ENCODE results near the gene TK1. TPM values are rescaled to one million over a fixed set of nuclear protein-coding genes. Genes with fewer than 3 reads are reported as not detected.

TK1 gene
- total and polyA plus RNA-seq, 2 donors from 2014 or later, result 9.3 to 12.7 TPM

DNA sequence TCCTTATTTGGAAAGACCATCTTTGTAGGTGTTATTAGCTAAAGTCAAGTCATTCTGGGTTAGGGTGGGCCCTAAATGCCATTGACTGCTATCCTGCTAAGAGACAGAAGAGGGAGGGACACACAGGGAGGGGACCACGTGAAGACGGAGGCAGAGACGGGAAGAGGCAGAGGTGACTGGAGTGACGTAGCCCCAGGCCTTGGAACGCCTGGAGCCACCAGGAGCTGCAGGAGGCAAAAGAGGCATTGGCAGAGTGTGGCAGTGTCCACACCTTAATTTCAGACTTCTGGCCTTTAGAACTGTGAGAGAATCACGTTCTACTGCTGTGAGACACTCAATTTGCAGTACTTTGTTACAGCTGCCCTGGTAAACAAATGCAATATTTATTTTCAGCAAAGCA is 13.6 kb upstream of the TK1 start:
- H3K4me1 ChIP-seq (ENCODE audit: control insufficient read depth in 2 of 3, insufficient read depth in 2 of 3, low read depth in 1 of 3, low read length in 3 of 3), result no peaks in the 10 kb centered on the region
- no peaks in the 10 kb centered on the region for H3K27me3 ChIP-seq (ENCODE audit: control insufficient read depth, insufficient read depth, low read length)
- no peak for TF ChIP-seq CTCF (IDR thresholded peaks at IDR 0.05; ENCODE audit: borderline replicate concordance, extremely low read depth, insufficient read depth)
- H3K9me3 ChIP-seq (ENCODE audit: control insufficient read depth in 2 of 3, insufficient read depth in 1 of 3, low read length in 3 of 3), result no peaks in the 10 kb centered on the region
- FAIRE-seq (no peak), DNase-seq (no peak)
- H3K27ac ChIP-seq (ENCODE audit: low read depth in 2 of 2, low read length in 2 of 2), result no peak overlapping the region
- peaks cover 0 to 30% (median 16%) of the 10 kb centered on the region in 3 donors for H3K36me3 ChIP-seq (ENCODE audit: control insufficient read depth in 2 of 3, insufficient read depth in 3 of 3, low read length in 3 of 3)
- no peak overlapping the region for H3K9ac ChIP-seq (ENCODE audit: low read length in 3 of 3)
- no peak overlapping the region for H3K4me3 ChIP-seq (ENCODE audit: low read length in 3 of 3)
- intact Hi-C loops (cut with DNase I), result no loop called here

- Histone ChIP-seq H3K9ac (ENCODE audit: low read length in 3 of 3) (no peak overlapping the region), H3K4me1 (ENCODE audit: control insufficient read depth in 2 of 3, insufficient read depth in 2 of 3, low read depth in 1 of 3, low read length in 3 of 3) (peaks cover 0 to 7% (median 0%) of the 10 kb centered on the region in 3 donors), H3K36me3 (ENCODE audit: control insufficient read depth in 2 of 3, insufficient read depth in 3 of 3, low read length in 3 of 3) (peaks cover 0 to 19% (median 7%) of the 10 kb centered on the region in 3 donors), H3K4me3 (ENCODE audit: low read length in 3 of 3) (no peak overlapping the region), H3K9me3 (ENCODE audit: control insufficient read depth in 2 of 3, insufficient read depth in 1 of 3, low read length in 3 of 3) (no peaks in the 10 kb centered on the region), H3K27ac (ENCODE audit: low read depth in 2 of 2, low read length in 2 of 2) (no peak overlapping the region), H3K27me3 (ENCODE audit: control insufficient read depth, insufficient read depth, low read length) (no peaks in the 10 kb centered on the region)
- intact Hi-C loops (cut with DNase I), result no loop called here
- FAIRE-seq (no peak), DNase-seq (no peak)
- TF ChIP-seq CTCF (IDR thresholded peaks at IDR 0.05; ENCODE audit: borderline replicate concordance, extremely low read depth, insufficient read depth), result no peak
Observed at GRCh38 chr17:78197147-78197832, 10.4 kb upstream of the TK1 start.

GRCh38 chr17:78196716-78197115 is 9.9 kb upstream of the TK1 start:
- intact Hi-C loops (cut with DNase I), result no loop called here
- peaks cover 0 to 19% (median 7%) of the 10 kb centered on the region in 3 donors for H3K36me3 ChIP-seq (ENCODE audit: control insufficient read depth in 2 of 3, insufficient read depth in 3 of 3, low read length in 3 of 3)
- H3K27me3 ChIP-seq (ENCODE audit: control insufficient read depth, insufficient read depth, low read length), result no peaks in the 10 kb centered on the region
- TF ChIP-seq CTCF (IDR thresholded peaks at IDR 0.05; ENCODE audit: borderline replicate concordance, extremely low read depth, insufficient read depth), result no peak
- FAIRE-seq (no peak), DNase-seq (no peak)
- H3K9me3 ChIP-seq (ENCODE audit: control insufficient read depth in 2 of 3, insufficient read depth in 1 of 3, low read length in 3 of 3), result no peaks in the 10 kb centered on the region
- H3K9ac ChIP-seq (ENCODE audit: low read length in 3 of 3), result no peak overlapping the region
- peaks cover 0 to 7% (median 0%) of the 10 kb centered on the region in 3 donors for H3K4me1 ChIP-seq (ENCODE audit: control insufficient read depth in 2 of 3, insufficient read depth in 2 of 3, low read depth in 1 of 3, low read length in 3 of 3)
- no peak overlapping the region for H3K4me3 ChIP-seq (ENCODE audit: low read length in 3 of 3)
- no peak overlapping the region for H3K27ac ChIP-seq (ENCODE audit: low read depth in 2 of 2, low read length in 2 of 2)

Data from kidney (tissue), 14 donors.